ENCODE results near the gene STRN.
"Not testable (repeated sequence)": the region's sequence is repeated elsewhere in the genome, so short reads cannot be mapped to it uniquely, and the experiment has no call there.

GRCh38 chr2:36922629-36923028, 43.7 kb downstream of the STRN start:
- not testable (repeated sequence) for TF ChIP-seq CTCF, POLR2A (IDR thresholded peaks at IDR 0.05)
